Liver (tissue), 3 donors: ENCODE data around the gene PLSCR3.
A peak's percentile ranks its signal among the peaks of the same experiment; 100 is the strongest.

Experiments used
- CTCF ChIP-seq: fragments of 150-350 bp; IDR thresholded peaks from 2 replicates; pipeline ENCODE4 v1.5.1; 2017; ENCODE audit warnings: improper control_type of control experiment, low read depth, low read length; ENCODE audit not compliant: missing input control
- EGR1 ChIP-seq, 2 donors: IDR thresholded peaks; 2 replicates each; pipeline ENCODE4 v1.6.1; 2016 to 2018; ENCODE audit warnings: antibody characterized with exemption in 2 of 2, low read depth in 2 of 2
- MAX ChIP-seq: IDR thresholded peaks from 2 replicates; pipeline ENCODE4 v1.6.1; 2016; ENCODE audit warnings: antibody characterized with exemption
- RAD21 ChIP-seq, 2 donors: IDR thresholded peaks; 2 replicates each; pipeline ENCODE4 v1.6.1; 2016; ENCODE audit warnings: antibody characterized with exemption in 2 of 2, mild to moderate bottlenecking in 2 of 2
- TAF1 ChIP-seq: conservative IDR thresholded peaks from 2 replicates; pipeline ENCODE4 v1.6.1; 2016; ENCODE audit warnings: antibody characterized with exemption, mild to moderate bottlenecking
- donor health status: healthy.
- donor health status: healthy.

- TF ChIP-seq CTCF, result no peak
- no peak for TF ChIP-seq MAX
- TF ChIP-seq RAD21 (IDR thresholded peaks at IDR 0.05), result no peak
- no peak for TF ChIP-seq TAF1
- TF ChIP-seq EGR1 (IDR thresholded peaks at IDR 0.05; ENCODE audit: low read depth in 2 of 2), result peak in 1 of 2 donors; percentile 11
These were observed 9.3 kb upstream of the PLSCR3 start for GRCh38 chr17:7403727-7403976.
